ENCODE data around the gene IARS1.

The IARS1 gene

DNA sequence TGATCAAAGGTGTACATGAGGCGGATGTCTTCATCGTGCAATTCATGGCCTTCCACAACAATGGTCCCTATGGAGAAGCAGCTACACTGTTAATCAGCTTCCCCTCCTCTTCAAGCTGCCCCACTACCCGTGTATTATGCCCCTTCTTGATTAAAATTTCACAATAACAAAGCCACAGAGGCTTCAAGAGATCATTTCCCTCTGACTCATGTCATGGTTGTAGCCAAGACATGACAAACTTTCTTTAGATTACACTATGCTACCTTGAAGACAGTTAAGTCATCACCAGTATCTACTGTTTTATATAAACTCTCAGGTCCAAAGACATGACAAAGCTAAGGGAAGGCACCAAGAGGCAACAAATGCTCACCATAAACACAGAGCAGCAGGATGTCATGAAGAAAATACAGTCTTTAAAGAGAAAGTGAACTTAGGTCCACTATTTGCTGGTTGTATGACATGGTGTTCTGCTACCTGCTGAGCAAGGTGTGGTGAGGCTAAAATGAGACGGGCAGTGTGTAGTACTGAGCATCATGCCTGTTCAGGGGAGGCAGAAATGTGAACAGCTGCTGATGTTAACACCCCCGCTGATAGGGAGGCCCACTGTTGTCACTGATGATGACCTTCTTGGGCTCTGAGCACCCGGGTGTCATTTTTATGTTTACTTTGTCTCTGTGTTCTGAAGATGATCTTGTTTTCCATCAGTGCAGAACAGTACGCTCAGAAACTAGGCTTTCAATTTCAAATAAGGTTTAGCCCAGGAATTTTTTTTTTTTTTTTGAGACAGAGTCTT lies 48.3 kb downstream of the IARS1 start:
- DNase-seq (ENCODE audit: low read depth, low spot score) = no peak

Data from activated naive CD8-positive, alpha-beta T cell treated with anti-CD3 and anti-CD28 coated beads, Interleukin-2, amount 50 U/mL, for 16 hours (primary cell).